PFSK-1 (cell line): ENCODE results near the gene NSFL1C.
A peak's percentile ranks its signal among the peaks of the same experiment; 100 is the strongest.

Experiments
- FOXP2 ChIP-seq: optimal IDR thresholded peaks from 2 replicates; pipeline ENCODE3; 2011; ENCODE audit warnings: borderline replicate concordance, control low read depth, inconsistent platforms; ENCODE audit not compliant: insufficient read depth; ENCODE audit errors: extremely low read length, extremely low read depth
- POLR2AphosphoS5 ChIP-seq: IDR thresholded peaks from 2 replicates; pipeline ENCODE4 v1.6.1; 2012; ENCODE audit warnings: low read depth, mild to moderate bottlenecking, control low read depth, low read length, moderate library complexity
- SIN3A ChIP-seq: IDR thresholded peaks from 2 replicates; pipeline ENCODE4 v1.6.1; 2012; ENCODE audit warnings: mild to moderate bottlenecking, low read length, moderate library complexity, borderline replicate concordance; ENCODE audit not compliant: insufficient read depth
- TAF1 ChIP-seq: IDR thresholded peaks from 2 replicates; pipeline ENCODE4 v1.6.1; 2012; ENCODE audit warnings: low read length, control low read depth, borderline replicate concordance; ENCODE audit not compliant: insufficient read depth
- TF ChIP-seq, protein P1 (sequence below), 2 experiments: IDR thresholded peaks; 2 replicates each; pipeline versions ENCODE4 v1.6.1 to v1.8.0; 2011 to 2012; ENCODE audit warnings: low read depth in 2 of 2, low read length in 2 of 2, control low read depth in 1 of 2, inconsistent platforms in 1 of 2, mild to moderate bottlenecking in 1 of 2, moderate library complexity in 1 of 2; ENCODE audit not compliant: insufficient read depth in 1 of 2

The NSFL1C gene

DNA sequence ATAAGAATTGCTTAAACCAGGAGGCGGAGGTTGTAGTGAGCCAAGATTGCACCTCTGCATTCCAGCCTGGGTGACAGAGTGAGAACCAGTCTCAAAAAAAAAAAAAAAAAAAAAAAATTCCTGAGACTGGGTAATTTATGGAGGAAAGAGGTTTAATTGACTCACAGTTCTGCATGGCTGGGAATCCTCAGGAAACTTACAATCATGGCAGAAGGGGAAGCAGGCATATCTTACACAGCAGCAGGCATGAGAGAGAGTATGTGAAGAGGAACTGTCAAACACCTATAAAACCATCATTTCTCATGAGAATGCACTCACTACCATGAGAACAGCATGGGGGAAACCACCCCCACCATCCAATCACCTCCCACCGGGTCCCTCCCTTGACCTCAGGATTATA lies 72.0 kb downstream of the NSFL1C start:
- TF ChIP-seq TAF1 = no peak
- no peak for TF ChIP-seq SIN3A
- TF ChIP-seq, protein P1, sequence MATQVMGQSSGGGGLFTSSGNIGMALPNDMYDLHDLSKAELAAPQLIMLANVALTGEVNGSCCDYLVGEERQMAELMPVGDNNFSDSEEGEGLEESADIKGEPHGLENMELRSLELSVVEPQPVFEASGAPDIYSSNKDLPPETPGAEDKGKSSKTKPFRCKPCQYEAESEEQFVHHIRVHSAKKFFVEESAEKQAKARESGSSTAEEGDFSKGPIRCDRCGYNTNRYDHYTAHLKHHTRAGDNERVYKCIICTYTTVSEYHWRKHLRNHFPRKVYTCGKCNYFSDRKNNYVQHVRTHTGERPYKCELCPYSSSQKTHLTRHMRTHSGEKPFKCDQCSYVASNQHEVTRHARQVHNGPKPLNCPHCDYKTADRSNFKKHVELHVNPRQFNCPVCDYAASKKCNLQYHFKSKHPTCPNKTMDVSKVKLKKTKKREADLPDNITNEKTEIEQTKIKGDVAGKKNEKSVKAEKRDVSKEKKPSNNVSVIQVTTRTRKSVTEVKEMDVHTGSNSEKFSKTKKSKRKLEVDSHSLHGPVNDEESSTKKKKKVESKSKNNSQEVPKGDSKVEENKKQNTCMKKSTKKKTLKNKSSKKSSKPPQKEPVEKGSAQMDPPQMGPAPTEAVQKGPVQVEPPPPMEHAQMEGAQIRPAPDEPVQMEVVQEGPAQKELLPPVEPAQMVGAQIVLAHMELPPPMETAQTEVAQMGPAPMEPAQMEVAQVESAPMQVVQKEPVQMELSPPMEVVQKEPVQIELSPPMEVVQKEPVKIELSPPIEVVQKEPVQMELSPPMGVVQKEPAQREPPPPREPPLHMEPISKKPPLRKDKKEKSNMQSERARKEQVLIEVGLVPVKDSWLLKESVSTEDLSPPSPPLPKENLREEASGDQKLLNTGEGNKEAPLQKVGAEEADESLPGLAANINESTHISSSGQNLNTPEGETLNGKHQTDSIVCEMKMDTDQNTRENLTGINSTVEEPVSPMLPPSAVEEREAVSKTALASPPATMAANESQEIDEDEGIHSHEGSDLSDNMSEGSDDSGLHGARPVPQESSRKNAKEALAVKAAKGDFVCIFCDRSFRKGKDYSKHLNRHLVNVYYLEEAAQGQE (IDR thresholded peaks at IDR 0.05; ENCODE audit: insufficient read depth in 1 of 2, low read depth in 2 of 2, low read length in 2 of 2) = no peak
- no peak for TF ChIP-seq FOXP2
- no peak for TF ChIP-seq POLR2AphosphoS5

DNA sequence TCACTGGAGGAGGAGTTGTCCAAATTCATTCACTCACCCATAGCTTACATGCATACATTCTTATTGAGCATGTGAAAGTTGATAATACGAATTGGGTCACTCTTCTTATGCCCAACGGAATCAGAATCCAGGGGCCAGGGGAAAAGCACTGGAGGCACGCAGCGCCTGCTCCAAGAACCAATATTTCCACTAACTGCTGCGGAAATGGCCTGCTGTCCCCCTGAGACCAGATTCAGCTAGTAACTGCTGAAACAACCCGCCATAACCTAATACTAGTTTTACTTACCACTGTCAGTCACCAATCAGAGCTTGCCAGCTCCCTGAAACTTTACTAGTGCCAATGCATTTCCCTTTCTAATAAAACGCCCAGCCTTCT lies 73.2 kb downstream of the NSFL1C start:
- TF ChIP-seq, protein P1 (IDR thresholded peaks at IDR 0.05; ENCODE audit: insufficient read depth in 1 of 2, low read depth in 2 of 2, low read length in 2 of 2) = no peak
- TF ChIP-seq SIN3A (no peak), FOXP2 (no peak), POLR2AphosphoS5 (no peak), TAF1 (no peak)

DNA sequence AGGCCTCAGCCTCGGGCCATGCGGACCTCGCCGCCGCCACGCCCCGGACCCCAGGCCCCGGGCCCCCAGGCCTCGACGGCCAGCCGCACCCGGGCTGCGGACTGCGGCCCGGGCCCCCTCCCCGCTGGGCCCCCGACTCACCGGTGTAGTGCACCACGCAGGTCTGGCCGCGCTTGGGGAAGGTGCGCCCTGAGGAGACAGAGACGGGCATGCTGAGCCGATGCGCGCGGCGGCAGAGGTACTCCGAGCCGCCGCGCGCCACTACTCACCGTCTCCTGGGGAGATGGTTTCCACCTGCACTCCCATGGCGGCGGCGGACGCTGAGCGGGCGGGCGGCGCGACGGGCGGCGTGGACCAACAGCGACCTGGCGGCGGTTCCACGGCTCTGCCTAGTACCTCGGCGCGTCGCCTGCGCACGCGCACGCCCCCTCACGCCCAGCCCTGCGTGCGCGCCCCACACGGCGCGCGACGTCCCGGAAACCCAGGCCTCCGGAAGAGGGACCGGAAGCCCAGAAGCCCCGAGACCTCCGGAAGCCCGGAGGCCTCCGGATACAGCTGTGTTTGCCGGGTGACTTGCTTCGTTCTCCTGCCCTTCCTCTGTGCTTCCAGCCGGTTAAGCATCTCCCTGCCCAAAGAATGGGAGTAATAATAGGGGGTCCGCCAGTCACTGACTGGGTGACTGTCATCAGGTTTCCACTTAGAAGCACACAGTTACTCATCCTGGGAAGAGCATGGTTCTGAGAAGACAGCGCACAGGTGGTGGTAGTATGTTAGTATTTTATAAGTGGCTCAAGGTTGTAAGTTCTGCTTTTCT lies 73.7 kb downstream of the NSFL1C start, which contains the start of gene FKBP1A:
Gene FKBP1A, minus strand, starts transcription at position 362 of the 814 bp plus-strand sequence. Its CDS starts 56 bp downstream, at position 306.
- TF ChIP-seq SIN3A = peak; percentile 99
- TF ChIP-seq TAF1 = peak; percentile 69; the same call in 1 of the 2 replicates
- TF ChIP-seq, protein P1 (IDR thresholded peaks at IDR 0.05; ENCODE audit: insufficient read depth in 1 of 2, low read depth in 2 of 2, low read length in 2 of 2) = no peak
- TF ChIP-seq FOXP2 = peak; percentile 86
- peak; percentile 79 for TF ChIP-seq POLR2AphosphoS5

DNA sequence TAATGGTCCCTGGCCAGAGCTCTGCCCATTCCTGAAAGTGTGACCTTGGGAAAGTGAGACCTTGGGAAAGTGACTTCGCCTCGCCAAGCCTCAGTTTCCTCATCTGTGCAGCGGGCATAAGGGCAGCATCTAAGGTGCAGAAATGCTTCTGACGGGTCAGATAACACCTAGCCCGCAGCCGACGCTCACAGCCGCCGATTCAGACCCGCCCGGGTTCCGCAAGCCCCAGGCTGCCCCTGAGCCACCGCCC lies 74.3 kb downstream of the NSFL1C start:
- TF ChIP-seq FOXP2 = no peak
- TF ChIP-seq, protein P1 (IDR thresholded peaks at IDR 0.05; ENCODE audit: insufficient read depth in 1 of 2, low read depth in 2 of 2, low read length in 2 of 2) = no peak
- TF ChIP-seq POLR2AphosphoS5 = no peak
- TF ChIP-seq SIN3A = no peak
- TF ChIP-seq TAF1 = no peak
